ENCODE data around the gene GRK5. TPM values are rescaled to one million over a fixed set of nuclear protein-coding genes. Genes with fewer than 3 reads are reported as not detected.

GRK5 gene
- total RNA-seq, 1 donor from 2014 or later, result 2.8 TPM

DNA sequence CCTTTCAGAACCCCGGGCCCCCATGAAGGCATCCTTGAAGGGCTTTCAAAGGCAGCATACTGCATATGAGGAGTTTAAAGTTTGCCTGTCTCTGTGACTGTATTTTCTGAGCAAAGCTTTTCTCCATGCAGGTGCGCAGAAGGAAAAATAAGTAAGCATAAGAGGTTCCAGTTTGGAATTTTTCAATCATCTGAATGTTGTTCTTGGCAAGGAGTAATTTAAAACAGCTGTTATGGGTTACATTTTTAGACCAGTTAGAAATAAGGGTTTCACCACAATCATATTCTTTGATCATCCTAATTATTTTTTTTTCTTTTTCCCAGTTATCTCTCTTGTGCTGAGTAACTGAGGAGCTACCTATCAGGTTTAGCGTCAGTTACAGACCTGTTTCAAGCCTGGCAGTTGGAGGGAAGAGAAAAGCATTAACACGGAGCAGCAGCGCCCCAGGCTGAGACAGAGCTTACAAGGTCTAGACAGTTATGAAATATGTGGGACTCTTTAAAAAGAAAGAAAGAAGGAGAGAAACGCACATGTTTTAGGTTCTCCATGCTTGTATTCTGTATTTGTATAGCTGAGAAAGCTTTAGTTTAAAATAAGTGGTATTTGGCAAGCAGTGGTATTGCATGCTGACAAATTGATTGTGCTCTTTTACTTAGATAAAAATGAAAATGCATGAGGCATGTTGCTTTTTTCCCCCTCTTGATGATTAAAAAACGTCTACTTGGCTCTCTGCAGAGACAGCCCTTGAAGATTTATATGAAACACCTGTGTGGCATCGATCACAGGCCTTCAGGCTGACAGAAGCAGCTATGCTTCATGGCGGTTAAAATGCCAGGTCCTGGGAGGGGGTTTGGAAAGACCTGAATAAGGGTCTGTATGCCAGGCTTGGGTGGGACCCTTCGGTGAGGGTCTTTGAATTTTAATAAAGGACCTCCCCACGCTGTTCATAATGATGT is 157.6 kb downstream of the GRK5 start:
- DNase-seq (ENCODE audit: low read depth), result no peak
- H3K4me3 ChIP-seq (ENCODE audit: low read depth, low read length), result no peak overlapping the region
- TF ChIP-seq, protein P1, sequence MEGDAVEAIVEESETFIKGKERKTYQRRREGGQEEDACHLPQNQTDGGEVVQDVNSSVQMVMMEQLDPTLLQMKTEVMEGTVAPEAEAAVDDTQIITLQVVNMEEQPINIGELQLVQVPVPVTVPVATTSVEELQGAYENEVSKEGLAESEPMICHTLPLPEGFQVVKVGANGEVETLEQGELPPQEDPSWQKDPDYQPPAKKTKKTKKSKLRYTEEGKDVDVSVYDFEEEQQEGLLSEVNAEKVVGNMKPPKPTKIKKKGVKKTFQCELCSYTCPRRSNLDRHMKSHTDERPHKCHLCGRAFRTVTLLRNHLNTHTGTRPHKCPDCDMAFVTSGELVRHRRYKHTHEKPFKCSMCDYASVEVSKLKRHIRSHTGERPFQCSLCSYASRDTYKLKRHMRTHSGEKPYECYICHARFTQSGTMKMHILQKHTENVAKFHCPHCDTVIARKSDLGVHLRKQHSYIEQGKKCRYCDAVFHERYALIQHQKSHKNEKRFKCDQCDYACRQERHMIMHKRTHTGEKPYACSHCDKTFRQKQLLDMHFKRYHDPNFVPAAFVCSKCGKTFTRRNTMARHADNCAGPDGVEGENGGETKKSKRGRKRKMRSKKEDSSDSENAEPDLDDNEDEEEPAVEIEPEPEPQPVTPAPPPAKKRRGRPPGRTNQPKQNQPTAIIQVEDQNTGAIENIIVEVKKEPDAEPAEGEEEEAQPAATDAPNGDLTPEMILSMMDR (IDR thresholded peaks at IDR 0.05; ENCODE audit: insufficient read depth, low read length, poor library complexity, severe bottlenecking), result peak; percentile 21
- H3K36me3 ChIP-seq (ENCODE audit: control insufficient read depth, insufficient read depth, low read length), result no peaks in the 10 kb centered on the region
- H3K27me3 ChIP-seq (ENCODE audit: control insufficient read depth, insufficient read depth, low read length), result peaks cover 4% of the 10 kb centered on the region

DNA sequence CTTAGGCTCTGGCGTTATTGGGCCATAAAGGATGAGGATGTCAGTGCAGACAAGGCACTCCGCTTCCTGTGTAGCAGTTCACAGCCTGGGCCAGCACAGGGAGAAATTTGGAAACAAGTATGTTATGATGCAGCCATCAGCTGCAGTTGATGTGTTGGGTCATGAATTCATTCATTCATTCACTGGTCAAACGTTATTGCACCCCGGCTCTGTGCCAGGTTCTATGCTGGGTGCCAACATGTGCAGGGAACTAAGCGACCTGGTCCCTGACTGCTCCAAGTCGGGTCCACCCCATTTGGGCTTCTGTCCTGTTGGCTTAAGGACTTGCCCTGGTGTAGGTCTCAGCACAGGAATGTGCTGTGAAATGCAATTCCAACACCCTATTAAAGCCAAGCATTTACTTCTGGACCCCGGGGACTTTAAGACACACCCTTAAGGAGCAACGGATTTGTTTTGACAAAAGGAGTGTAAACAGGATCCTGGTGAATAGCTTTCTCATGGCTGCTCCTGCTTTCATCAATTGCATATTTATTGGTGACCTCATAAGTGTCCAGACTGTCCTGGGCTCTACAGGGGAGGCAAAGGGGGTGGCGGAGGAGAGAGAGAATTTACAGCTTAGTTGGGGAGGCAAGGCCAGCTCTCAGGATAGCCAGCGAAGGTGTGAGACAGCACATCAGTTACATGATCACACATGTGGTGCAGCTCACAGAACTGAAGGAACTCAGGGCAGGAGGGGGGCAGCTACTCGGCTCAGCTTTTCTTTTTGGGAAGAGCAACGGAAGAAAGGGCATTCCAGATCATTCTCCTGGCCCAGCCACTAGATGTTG is 158.6 kb downstream of the GRK5 start:
- no peak for DNase-seq (ENCODE audit: low read depth)
- Histone ChIP-seq H3K36me3 (ENCODE audit: control insufficient read depth, insufficient read depth, low read length) (no peaks in the 10 kb centered on the region), H3K4me3 (ENCODE audit: low read depth, low read length) (no peak overlapping the region), H3K27me3 (ENCODE audit: control insufficient read depth, insufficient read depth, low read length) (peaks cover 4% of the 10 kb centered on the region)
- TF ChIP-seq, protein P1 (IDR thresholded peaks at IDR 0.05; ENCODE audit: insufficient read depth, low read length, poor library complexity, severe bottlenecking), result no peak

DNA sequence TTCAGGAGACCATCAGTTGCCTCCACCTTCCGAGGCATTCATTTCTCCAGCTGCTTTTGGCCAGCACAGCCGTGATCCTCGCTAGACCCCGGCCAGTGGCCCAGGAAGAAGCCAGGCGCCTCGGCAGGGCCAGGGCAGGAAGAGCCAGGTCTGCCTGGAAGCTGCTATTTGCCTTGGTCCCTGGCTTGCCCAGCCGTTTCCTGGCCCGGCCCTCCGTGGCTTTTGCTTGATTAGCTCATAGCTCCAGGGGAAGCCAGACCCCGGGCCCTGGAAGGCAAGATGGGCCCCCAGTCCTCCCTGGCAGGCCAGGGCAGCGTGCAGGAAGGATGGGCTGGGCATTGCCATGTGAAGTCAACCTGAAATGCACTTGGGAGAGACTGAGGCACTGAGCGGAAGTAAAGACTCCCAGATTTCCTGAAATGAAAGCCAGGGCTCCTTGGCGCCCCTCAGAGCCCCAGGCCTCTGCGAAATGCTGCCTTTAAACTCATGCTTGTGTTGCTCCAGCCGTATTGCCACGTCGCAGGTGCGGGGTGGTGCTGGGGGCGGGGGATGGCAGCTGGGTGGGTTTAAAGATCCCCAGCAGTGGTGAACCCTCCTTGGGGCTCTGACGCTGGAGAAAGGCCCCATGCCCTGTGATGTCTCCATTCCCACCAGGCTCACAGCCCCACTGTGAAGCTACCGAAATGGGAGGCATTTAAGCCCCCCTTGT is 160.6 kb downstream of the GRK5 start:
- Histone ChIP-seq H3K36me3 (ENCODE audit: control insufficient read depth, insufficient read depth, low read length) (no peaks in the 10 kb centered on the region), H3K4me3 (ENCODE audit: low read depth, low read length) (no peak overlapping the region), H3K27me3 (ENCODE audit: control insufficient read depth, insufficient read depth, low read length) (peaks cover 4% of the 10 kb centered on the region)
- TF ChIP-seq, protein P1 (IDR thresholded peaks at IDR 0.05; ENCODE audit: insufficient read depth, low read length, poor library complexity, severe bottlenecking), result no peak
- no peak for DNase-seq (ENCODE audit: low read depth)

DNA sequence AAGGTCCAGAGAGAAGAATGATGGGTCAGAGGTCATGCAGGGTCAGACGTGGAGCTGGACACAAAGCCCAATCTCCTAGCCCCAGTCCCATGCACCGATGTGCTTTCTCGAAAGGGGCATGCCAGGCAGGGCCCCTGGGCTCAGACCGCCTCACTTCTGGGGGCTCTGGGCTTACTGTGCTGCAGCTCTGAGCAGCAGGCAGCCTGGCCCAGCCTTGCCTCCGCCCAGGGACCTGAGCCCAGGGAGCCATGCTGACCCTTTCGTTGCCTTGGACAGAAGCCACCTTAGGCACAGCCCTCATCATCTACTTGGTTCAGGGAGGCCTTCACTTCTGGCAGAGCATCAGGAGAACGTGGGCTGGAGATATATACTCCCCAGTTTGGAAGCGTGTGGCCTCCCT is 161.2 kb downstream of the GRK5 start:
- Histone ChIP-seq H3K27me3 (ENCODE audit: control insufficient read depth, insufficient read depth, low read length) (peaks cover 4% of the 10 kb centered on the region), H3K4me3 (ENCODE audit: low read depth, low read length) (no peak overlapping the region), H3K36me3 (ENCODE audit: control insufficient read depth, insufficient read depth, low read length) (no peaks in the 10 kb centered on the region)
- TF ChIP-seq, protein P1 (IDR thresholded peaks at IDR 0.05; ENCODE audit: insufficient read depth, low read length, poor library complexity, severe bottlenecking), result no peak
- DNase-seq (ENCODE audit: low read depth), result no peak

DNA sequence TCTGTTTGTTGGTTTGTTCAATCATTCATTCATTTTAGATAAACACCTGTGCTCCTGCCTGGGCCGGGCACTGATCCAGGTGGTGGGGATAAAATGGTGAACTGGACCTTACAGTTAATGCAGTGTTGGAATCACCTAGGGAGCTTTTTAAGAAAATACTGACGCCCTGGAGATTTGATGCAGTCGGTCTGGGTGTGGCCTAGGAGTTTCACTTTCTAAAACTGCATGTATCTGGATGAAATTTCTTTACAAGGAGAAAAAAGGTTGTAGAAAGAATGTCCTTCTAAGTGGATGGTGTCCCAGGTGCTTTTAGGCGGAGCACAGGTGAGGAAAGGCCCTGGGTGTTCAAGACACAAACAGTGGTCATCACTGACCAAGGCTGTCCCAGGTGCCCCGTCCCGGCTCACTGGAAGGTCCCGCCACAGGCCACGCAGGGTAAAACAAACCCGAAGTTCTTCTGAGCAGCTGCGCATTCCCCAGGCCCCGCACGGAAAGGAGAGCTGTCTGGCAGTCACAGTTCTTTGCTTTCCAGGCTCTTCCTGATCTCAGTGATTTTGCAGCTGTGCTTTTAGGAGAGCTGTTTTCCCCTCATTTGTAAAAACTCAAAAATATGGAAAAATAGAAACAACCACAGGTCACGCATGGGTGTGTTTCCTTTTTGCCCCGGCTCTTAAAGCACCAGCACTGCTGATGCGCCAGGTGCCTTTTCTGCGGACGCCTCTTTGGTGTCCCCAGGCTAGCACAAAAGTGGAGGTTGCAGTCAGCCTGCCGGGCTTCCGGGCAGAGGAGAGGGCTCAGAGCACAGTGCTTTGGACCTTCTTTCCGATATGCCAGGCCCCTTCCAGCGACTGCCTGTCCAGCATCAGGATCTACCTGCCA is 161.9 kb downstream of the GRK5 start:
- TF ChIP-seq, protein P1 (IDR thresholded peaks at IDR 0.05; ENCODE audit: insufficient read depth, low read length, poor library complexity, severe bottlenecking), result no peak
- DNase-seq (ENCODE audit: low read depth), result peak; percentile 12
- no peaks in the 10 kb centered on the region for H3K36me3 ChIP-seq (ENCODE audit: control insufficient read depth, insufficient read depth, low read length)
- peaks cover 4% of the 10 kb centered on the region for H3K27me3 ChIP-seq (ENCODE audit: control insufficient read depth, insufficient read depth, low read length)
- no peak overlapping the region for H3K4me3 ChIP-seq (ENCODE audit: low read depth, low read length)
